PC-9 (cell line): ENCODE measurements around the gene GRK2.

Source experiments
- CTCF ChIP-seq: fragments of 200-600 bp; sonication (generic); conservative IDR thresholded peaks from 2 replicates; pipeline ENCODE4 v1.6.1; 2017; ENCODE audit warnings: mixed run types, antibody characterized with exemption, mild to moderate bottlenecking, moderate library complexity
- EZH2 ChIP-seq: fragments of 200-600 bp; sonication (generic); IDR thresholded peaks from 2 replicates; pipeline ENCODE4 v1.8.0; 2017; ENCODE audit warnings: antibody characterized with exemption, low read depth

GRCh38 chr11:67237574-67237973 is 28.7 kb upstream of the GRK2 start:
- no peak for TF ChIP-seq CTCF
- TF ChIP-seq EZH2 = no peak
